GM18868 (cell line): ENCODE data around the gene GLIS1.

Experiments
- ATAC-seq: cut with Tn5 transposase; IDR thresholded peaks from one replicate; pipeline ENCODE4 v1.9.1; 2021; ENCODE audit warnings: mild to moderate bottlenecking, moderate library complexity; ENCODE audit not compliant: unreplicated experiment

Gene GLIS1

GRCh38 chr1:53620061-53620855 is 118.7 kb downstream of the GLIS1 start:
- no peak for ATAC-seq

GRCh38 chr1:53619367-53620060 is 119.5 kb downstream of the GLIS1 start:
- no peak for ATAC-seq

GRCh38 chr1:53618500-53619366 is 120.2 kb downstream of the GLIS1 start:
- no peak for ATAC-seq

- ATAC-seq: no peak
Observed at GRCh38 chr1:53617851-53618499, 121.0 kb downstream of the GLIS1 start.

- ATAC-seq: no peak
Observed at GRCh38 chr1:53617382-53617781, 121.6 kb downstream of the GLIS1 start.

GRCh38 chr1:53616927-53617326 is 122.0 kb downstream of the GLIS1 start:
- no peak for ATAC-seq

- ATAC-seq: no peak
Observed at GRCh38 chr1:53616511-53616910, 122.5 kb downstream of the GLIS1 start.

- ATAC-seq: no peak
Observed at GRCh38 chr1:53615101-53615500, 123.9 kb downstream of the GLIS1 start.

- no peak for ATAC-seq
Observed at GRCh38 chr1:53614231-53615021, 124.5 kb downstream of the GLIS1 start.

- ATAC-seq: no peak
Observed at GRCh38 chr1:53608676-53609075, 130.3 kb downstream of the GLIS1 start.

- ATAC-seq: no peak
Observed at GRCh38 chr1:53608071-53608470, 130.9 kb downstream of the GLIS1 start.

GRCh38 chr1:53606651-53607051 is 132.3 kb downstream of the GLIS1 start:
- ATAC-seq: no peak

GRCh38 chr1:53606197-53606596 is 132.8 kb downstream of the GLIS1 start:
- ATAC-seq: no peak

- no peak for ATAC-seq
Observed at GRCh38 chr1:53605181-53605580, 133.8 kb downstream of the GLIS1 start.

- no peak for ATAC-seq
Observed at GRCh38 chr1:53604291-53604919, 134.6 kb downstream of the GLIS1 start.

GRCh38 chr1:53603431-53603830 is 135.5 kb downstream of the GLIS1 start:
- no peak for ATAC-seq

GRCh38 chr1:53601867-53602775 is 136.8 kb downstream of the GLIS1 start:
- no peak for ATAC-seq

- ATAC-seq: no peak
Observed at GRCh38 chr1:53601031-53601745, 137.8 kb downstream of the GLIS1 start.
